ENCODE data around the gene NBPF3.

NBPF3 gene

GRCh38 chr1:21492356-21492625, 52.4 kb downstream of the NBPF3 start:
- no peak for ATAC-seq
- no peak for TF ChIP-seq ZNF70 (CRISPR knock-in tag; IDR thresholded peaks at IDR 0.05)

- TF ChIP-seq ZNF565 (CRISPR knock-in tag; conservative IDR thresholded peaks at IDR 0.05; ENCODE audit: low read depth) (no peak), PPARA (CRISPR knock-in tag; IDR thresholded peaks at IDR 0.05; ENCODE audit: borderline replicate concordance) (no peak), PATZ1 (CRISPR knock-in tag; IDR thresholded peaks at IDR 0.05; ENCODE audit: borderline replicate concordance) (no peak), OSR1 (CRISPR knock-in tag; IDR thresholded peaks at IDR 0.05) (no peak)
- ATAC-seq, result no peak
Measured at GRCh38 chr1:21494196-21494595, 54.3 kb downstream of the NBPF3 start.

GRCh38 chr1:21495225-21495820, 55.4 kb downstream of the NBPF3 start:
- no peak for TF ChIP-seq GLIS3 (CRISPR knock-in tag; IDR thresholded peaks at IDR 0.05)
- no peak for TF ChIP-seq CSRNP3 (CRISPR knock-in tag; IDR thresholded peaks at IDR 0.05)
- no peak for ATAC-seq

DNA sequence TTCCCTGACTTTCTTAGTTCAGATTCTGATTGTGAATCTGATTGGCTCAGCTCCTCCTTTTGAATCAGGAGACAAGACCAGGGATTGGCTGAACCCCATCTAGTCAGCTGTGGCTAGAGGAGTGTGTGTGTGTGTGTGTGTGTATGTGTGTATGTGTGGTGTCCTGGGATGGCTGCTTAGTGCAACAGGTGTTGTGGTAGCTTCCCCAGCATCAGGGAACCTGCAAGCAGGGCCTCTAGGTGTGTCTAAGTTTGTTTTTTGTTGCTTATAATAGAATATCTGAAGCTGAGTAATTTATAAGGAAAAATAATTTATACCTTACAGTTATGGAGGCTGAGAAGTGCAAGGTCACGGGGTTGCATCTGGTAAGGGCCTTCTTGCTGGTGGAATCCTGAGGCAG, 56.1 kb downstream of the NBPF3 start:
- ATAC-seq, result no peak
- TF ChIP-seq ZNF8 (CRISPR knock-in tag; IDR thresholded peaks at IDR 0.05), result no peak
- TF ChIP-seq, protein P1, sequence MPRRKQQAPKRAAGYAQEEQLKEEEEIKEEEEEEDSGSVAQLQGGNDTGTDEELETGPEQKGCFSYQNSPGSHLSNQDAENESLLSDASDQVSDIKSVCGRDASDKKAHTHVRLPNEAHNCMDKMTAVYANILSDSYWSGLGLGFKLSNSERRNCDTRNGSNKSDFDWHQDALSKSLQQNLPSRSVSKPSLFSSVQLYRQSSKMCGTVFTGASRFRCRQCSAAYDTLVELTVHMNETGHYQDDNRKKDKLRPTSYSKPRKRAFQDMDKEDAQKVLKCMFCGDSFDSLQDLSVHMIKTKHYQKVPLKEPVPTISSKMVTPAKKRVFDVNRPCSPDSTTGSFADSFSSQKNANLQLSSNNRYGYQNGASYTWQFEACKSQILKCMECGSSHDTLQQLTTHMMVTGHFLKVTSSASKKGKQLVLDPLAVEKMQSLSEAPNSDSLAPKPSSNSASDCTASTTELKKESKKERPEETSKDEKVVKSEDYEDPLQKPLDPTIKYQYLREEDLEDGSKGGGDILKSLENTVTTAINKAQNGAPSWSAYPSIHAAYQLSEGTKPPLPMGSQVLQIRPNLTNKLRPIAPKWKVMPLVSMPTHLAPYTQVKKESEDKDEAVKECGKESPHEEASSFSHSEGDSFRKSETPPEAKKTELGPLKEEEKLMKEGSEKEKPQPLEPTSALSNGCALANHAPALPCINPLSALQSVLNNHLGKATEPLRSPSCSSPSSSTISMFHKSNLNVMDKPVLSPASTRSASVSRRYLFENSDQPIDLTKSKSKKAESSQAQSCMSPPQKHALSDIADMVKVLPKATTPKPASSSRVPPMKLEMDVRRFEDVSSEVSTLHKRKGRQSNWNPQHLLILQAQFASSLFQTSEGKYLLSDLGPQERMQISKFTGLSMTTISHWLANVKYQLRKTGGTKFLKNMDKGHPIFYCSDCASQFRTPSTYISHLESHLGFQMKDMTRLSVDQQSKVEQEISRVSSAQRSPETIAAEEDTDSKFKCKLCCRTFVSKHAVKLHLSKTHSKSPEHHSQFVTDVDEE (CRISPR knock-in tag; IDR thresholded peaks at IDR 0.05), result no peak
- no peak for TF ChIP-seq ARNTL (CRISPR knock-in tag; IDR thresholded peaks at IDR 0.05; ENCODE audit: borderline replicate concordance, low read depth)
- no peak for TF ChIP-seq ZNF565 (CRISPR knock-in tag; conservative IDR thresholded peaks at IDR 0.05; ENCODE audit: low read depth)
- TF ChIP-seq OSR1 (CRISPR knock-in tag; IDR thresholded peaks at IDR 0.05), result no peak
- TF ChIP-seq BACH2 (CRISPR knock-in tag; IDR thresholded peaks at IDR 0.05; ENCODE audit: borderline replicate concordance), result no peak
- TF ChIP-seq ESRRG (CRISPR knock-in tag; IDR thresholded peaks at IDR 0.05), result no peak
- no peak for TF ChIP-seq ZFP3 (CRISPR knock-in tag; IDR thresholded peaks at IDR 0.05)
- TF ChIP-seq POU6F1 (CRISPR knock-in tag; IDR thresholded peaks at IDR 0.05; ENCODE audit: borderline replicate concordance, low read depth), result no peak
- no peak for TF ChIP-seq TOX (CRISPR knock-in tag; IDR thresholded peaks at IDR 0.05; ENCODE audit: borderline replicate concordance)
- no peak for TF ChIP-seq ISL1 (CRISPR knock-in tag; IDR thresholded peaks at IDR 0.05)
- no peak for TF ChIP-seq ZC3H10 (CRISPR knock-in tag; IDR thresholded peaks at IDR 0.05)
- TF ChIP-seq ZNF70 (CRISPR knock-in tag; IDR thresholded peaks at IDR 0.05), result no peak
- TF ChIP-seq RARB (CRISPR knock-in tag; IDR thresholded peaks at IDR 0.05), result no peak
- no peak for TF ChIP-seq TCF4 (CRISPR knock-in tag; IDR thresholded peaks at IDR 0.05; ENCODE audit: borderline replicate concordance)
- TF ChIP-seq ZFP30 (CRISPR knock-in tag; IDR thresholded peaks at IDR 0.05), result no peak
- no peak for TF ChIP-seq PATZ1 (CRISPR knock-in tag; IDR thresholded peaks at IDR 0.05; ENCODE audit: borderline replicate concordance)
